ENCODE results near the gene HOXD3. TPM values are rescaled to one million over a fixed set of nuclear protein-coding genes. Genes with fewer than 3 reads are reported as not detected.

The HOXD3 gene
- total and polyA plus RNA-seq, 4 experiments from 2014 or later: not detected

GRCh38 chr2:176111846-176112374, 45.2 kb upstream of the HOXD3 start:
- H3K36me3 Mint-ChIP-seq: no peaks in the 10 kb centered on the region
- peaks cover 6 to 22% (median 14%) of the 10 kb centered on the region in 4 donors for H3K4me1 Mint-ChIP-seq
- no peak for DNase-seq
- POLR2A ChIA-PET (ENCODE audit: partially characterized antibody): no interaction called here
- intact Hi-C loops (cut with micrococcal nuclease): loop anchor here (5.0 kb wide), 1 partner anchor 35 kb away; no protein-coding TSS in a partner anchor
- Histone ChIP-seq H3K4me3 (ENCODE audit: low read length in 2 of 2) (no peak overlapping the region), H3K27me3 (ENCODE audit: insufficient read depth, low read length) (peaks cover 67% of the 10 kb centered on the region), H3K36me3 (ENCODE audit: insufficient read depth, low read length) (no peaks in the 10 kb centered on the region), H3K9me3 (ENCODE audit: control insufficient read depth in 1 of 2, low read length in 2 of 2) (no peaks in the 10 kb centered on the region), H3K27ac (ENCODE audit: low read depth, low read length) (no peak overlapping the region), H3K4me1 (ENCODE audit: insufficient read depth, low read length) (peaks cover 6% of the 10 kb centered on the region)
- peaks cover 66 to 72% of the 10 kb centered on the region in 2 donors for H3K27me3 Mint-ChIP-seq
- H3K9me3 Mint-ChIP-seq: peaks cover 0 to 36% (median 23%) of the 10 kb centered on the region in 8 donors
- peak overlapping the region in 4 of 7 donors; percentile 48 to 81 (median 70) for H3K27ac Mint-ChIP-seq
- CTCF ChIA-PET (ENCODE audit: partially characterized antibody): interaction anchor here (1.2 to 3.4 kb wide), 2 partner anchors 15 to 525 kb away, joined by 4 to 12 read pairs; no protein-coding TSS in a partner anchor
- H3K4me3 Mint-ChIP-seq: no peak overlapping the region

- CTCF ChIA-PET (ENCODE audit: partially characterized antibody): interaction anchor here (1.2 to 3.4 kb wide), 3 partner anchors 14 to 18 kb away, joined by 3 to 12 read pairs (median 3); no protein-coding TSS in a partner anchor
- POLR2A ChIA-PET (ENCODE audit: partially characterized antibody): no interaction called here
- Mint-ChIP-seq H3K36me3 (no peaks in the 10 kb centered on the region), H3K27me3 (peaks cover 65 to 73% of the 10 kb centered on the region in 2 donors), H3K27ac (peak overlapping the region in 4 of 7 donors; percentile 29 to 81 (median 70)), H3K4me3 (peak overlapping the region in 3 of 8 donors; percentile 30 to 57 (median 52)), H3K4me1 (peaks cover 4 to 19% (median 11%) of the 10 kb centered on the region in 4 donors), H3K9me3 (peaks cover 0 to 40% (median 22%) of the 10 kb centered on the region in 8 donors)
- Histone ChIP-seq H3K27ac (ENCODE audit: low read depth, low read length) (no peak overlapping the region), H3K36me3 (ENCODE audit: insufficient read depth, low read length) (no peaks in the 10 kb centered on the region), H3K27me3 (ENCODE audit: insufficient read depth, low read length) (peaks cover 71% of the 10 kb centered on the region), H3K4me1 (ENCODE audit: insufficient read depth, low read length) (peaks cover 6% of the 10 kb centered on the region), H3K4me3 (ENCODE audit: low read length in 2 of 2) (no peak overlapping the region), H3K9me3 (ENCODE audit: control insufficient read depth in 1 of 2, low read length in 2 of 2) (no peaks in the 10 kb centered on the region)
- intact Hi-C loops (cut with micrococcal nuclease): loop anchor here (5.0 kb wide), 1 partner anchor 35 kb away; no protein-coding TSS in a partner anchor
- DNase-seq: no peak
Observed at GRCh38 chr2:176112375-176113302, 44.5 kb upstream of the HOXD3 start.

- intact Hi-C loops (cut with micrococcal nuclease): loop anchor here (5.0 kb wide), 1 partner anchor 37 kb away; no protein-coding TSS in a partner anchor
- Mint-ChIP-seq H3K9me3 (peaks cover 2 to 44% (median 27%) of the 10 kb centered on the region in 8 donors), H3K4me1 (peaks cover 4 to 12% (median 8%) of the 10 kb centered on the region in 4 donors), H3K4me3 (peak overlapping the region in 1 of 8 donors; percentile 36), H3K36me3 (peaks cover 0 to 2% of the 10 kb centered on the region in 2 donors), H3K27me3 (peaks cover 73 to 82% of the 10 kb centered on the region in 2 donors), H3K27ac (peak overlapping the region in 2 of 7 donors; percentile 68 to 81)
- CTCF ChIA-PET (ENCODE audit: partially characterized antibody): interaction anchor here (0.7 to 1.6 kb wide), 4 partner anchors 12 to 18 kb away, joined by 3 read pairs; no protein-coding TSS in a partner anchor
- H3K27ac ChIP-seq (ENCODE audit: low read depth, low read length): no peak overlapping the region
- DNase-seq: no peak
- H3K4me3 ChIP-seq (ENCODE audit: low read length in 2 of 2): no peak overlapping the region
- no peaks in the 10 kb centered on the region for H3K36me3 ChIP-seq (ENCODE audit: insufficient read depth, low read length)
- POLR2A ChIA-PET (ENCODE audit: partially characterized antibody): no interaction called here
- H3K27me3 ChIP-seq (ENCODE audit: insufficient read depth, low read length): peaks cover 76% of the 10 kb centered on the region
- H3K4me1 ChIP-seq (ENCODE audit: insufficient read depth, low read length): peaks cover 9% of the 10 kb centered on the region
- H3K9me3 ChIP-seq (ENCODE audit: control insufficient read depth in 1 of 2, low read length in 2 of 2): no peaks in the 10 kb centered on the region
Observed at GRCh38 chr2:176114120-176114929, 42.8 kb upstream of the HOXD3 start.

- ChIA-PET POLR2A (ENCODE audit: partially characterized antibody) (no interaction called here), CTCF (ENCODE audit: partially characterized antibody) (no interaction called here)
- intact Hi-C loops (cut with micrococcal nuclease): loop anchor here (5.0 kb wide), 1 partner anchor 38 kb away; no protein-coding TSS in a partner anchor
- no peak for DNase-seq
- Histone ChIP-seq H3K4me1 (ENCODE audit: insufficient read depth, low read length) (peaks cover 9% of the 10 kb centered on the region), H3K27me3 (ENCODE audit: insufficient read depth, low read length) (peaks cover 75% of the 10 kb centered on the region), H3K36me3 (ENCODE audit: insufficient read depth, low read length) (no peaks in the 10 kb centered on the region), H3K4me3 (ENCODE audit: low read length in 2 of 2) (no peak overlapping the region), H3K27ac (ENCODE audit: low read depth, low read length) (no peak overlapping the region), H3K9me3 (ENCODE audit: control insufficient read depth in 1 of 2, low read length in 2 of 2) (no peaks in the 10 kb centered on the region)
- H3K4me1 Mint-ChIP-seq: peaks cover 2 to 9% (median 7%) of the 10 kb centered on the region in 4 donors
- H3K4me3 Mint-ChIP-seq: no peak overlapping the region
- H3K9me3 Mint-ChIP-seq: peaks cover 2 to 36% (median 21%) of the 10 kb centered on the region in 8 donors
- H3K27me3 Mint-ChIP-seq: peaks cover 70 to 80% of the 10 kb centered on the region in 2 donors
- H3K36me3 Mint-ChIP-seq: peaks cover 0 to 2% of the 10 kb centered on the region in 2 donors
- H3K27ac Mint-ChIP-seq: peak overlapping the region in 1 of 7 donors; percentile 81
Observed at GRCh38 chr2:176114930-176115625, 42.0 kb upstream of the HOXD3 start.

- Mint-ChIP-seq H3K9me3 (peaks cover 2 to 39% (median 19%) of the 10 kb centered on the region in 8 donors), H3K27ac (peak within 1 kb of the TSS in 4 of 7 donors; percentile 24 to 81 (median 70)), H3K4me1 (peaks cover 2 to 14% (median 8%) of the 10 kb centered on the region in 4 donors), H3K27me3 (peaks cover 73 to 81% of the 10 kb centered on the region in 2 donors), H3K36me3 (peaks cover 0 to 3% of the 10 kb centered on the region in 2 donors), H3K4me3 (peak within 1 kb of the TSS in 2 of 8 donors; percentile 21 to 35)
- H3K4me3 ChIP-seq (ENCODE audit: low read length in 2 of 2): no peak within 1 kb of the TSS
- intact Hi-C loops (cut with micrococcal nuclease): no loop called here
- H3K36me3 ChIP-seq (ENCODE audit: insufficient read depth, low read length): no peaks in the 10 kb centered on the region
- no peak within 1 kb of the TSS for H3K27ac ChIP-seq (ENCODE audit: low read depth, low read length)
- CTCF ChIA-PET (ENCODE audit: partially characterized antibody): no interaction called here
- H3K4me1 ChIP-seq (ENCODE audit: insufficient read depth, low read length): peaks cover 8% of the 10 kb centered on the region
- peaks cover 75% of the 10 kb centered on the region for H3K27me3 ChIP-seq (ENCODE audit: insufficient read depth, low read length)
- POLR2A ChIA-PET (ENCODE audit: partially characterized antibody): no interaction called here
- no peak for DNase-seq
- no peaks in the 10 kb centered on the region for H3K9me3 ChIP-seq (ENCODE audit: control insufficient read depth in 1 of 2, low read length in 2 of 2)
Observed at GRCh38 chr2:176115883-176116813, 41.0 kb upstream of the HOXD3 start, which contains the start of gene HOXD10. Gene HOXD10, plus strand, starts transcription at chr2:176116778. Its CDS starts 56 bp downstream, at chr2:176116834.

All from CD4-positive, alpha-beta memory T cell (primary cell).